ENCODE data around the gene SF1.

Gene SF1

DNA sequence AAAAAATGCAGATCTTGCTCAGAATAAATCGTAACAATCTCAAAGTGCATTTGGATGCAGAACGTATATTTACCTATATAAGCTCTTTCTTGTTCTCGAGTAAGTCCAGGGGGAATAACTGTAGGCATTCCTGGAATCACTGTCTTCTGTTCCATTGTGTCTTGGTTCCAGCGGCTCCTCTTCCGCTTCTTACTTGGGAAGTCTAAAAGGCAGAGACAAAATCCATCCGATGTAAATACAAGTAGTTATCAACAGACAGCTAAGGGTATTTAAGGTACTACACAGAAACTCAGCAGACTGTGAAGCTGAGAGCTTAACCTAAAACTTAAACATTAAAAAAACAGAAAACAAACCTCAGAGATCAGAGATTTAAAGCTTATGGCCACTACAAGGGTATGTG, 1.9 kb downstream of the SF1 start:
- CTCF ChIA-PET = interaction anchor here (0.9 kb wide), 1 partner anchor 16 kb away, joined by 4 read pairs; the partner anchor contains the start of gene PYGM
- POLR2A ChIA-PET = interaction anchor here (0.9 to 1.6 kb wide), 3 partner anchors 13 to 29 kb away, joined by 3 to 5 read pairs (median 3); no protein-coding TSS in a partner anchor
- TF ChIP-seq CTBP1 (IDR thresholded peaks at IDR 0.05; ENCODE audit: borderline replicate concordance) (no peak), SUZ12 (IDR thresholded peaks at IDR 0.05) (no peak), ZNF384 (IDR thresholded peaks at IDR 0.05) (no peak), HDGF (IDR thresholded peaks at IDR 0.05; ENCODE audit: borderline replicate concordance) (no peak), ARNT (IDR thresholded peaks at IDR 0.05) (no peak), L3MBTL2 (conservative IDR thresholded peaks at IDR 0.05) (no peak), FOXA1 (IDR thresholded peaks at IDR 0.05) (no peak), TARDBP (IDR thresholded peaks at IDR 0.05) (no peak), SP1 (IDR thresholded peaks at IDR 0.05) (no peak), NFRKB (IDR thresholded peaks at IDR 0.05) (no peak)
- TF ChIP-seq, protein P1, sequence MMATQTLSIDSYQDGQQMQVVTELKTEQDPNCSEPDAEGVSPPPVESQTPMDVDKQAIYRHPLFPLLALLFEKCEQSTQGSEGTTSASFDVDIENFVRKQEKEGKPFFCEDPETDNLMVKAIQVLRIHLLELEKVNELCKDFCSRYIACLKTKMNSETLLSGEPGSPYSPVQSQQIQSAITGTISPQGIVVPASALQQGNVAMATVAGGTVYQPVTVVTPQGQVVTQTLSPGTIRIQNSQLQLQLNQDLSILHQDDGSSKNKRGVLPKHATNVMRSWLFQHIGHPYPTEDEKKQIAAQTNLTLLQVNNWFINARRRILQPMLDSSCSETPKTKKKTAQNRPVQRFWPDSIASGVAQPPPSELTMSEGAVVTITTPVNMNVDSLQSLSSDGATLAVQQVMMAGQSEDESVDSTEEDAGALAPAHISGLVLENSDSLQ (IDR thresholded peaks at IDR 0.05) = no peak

DNA sequence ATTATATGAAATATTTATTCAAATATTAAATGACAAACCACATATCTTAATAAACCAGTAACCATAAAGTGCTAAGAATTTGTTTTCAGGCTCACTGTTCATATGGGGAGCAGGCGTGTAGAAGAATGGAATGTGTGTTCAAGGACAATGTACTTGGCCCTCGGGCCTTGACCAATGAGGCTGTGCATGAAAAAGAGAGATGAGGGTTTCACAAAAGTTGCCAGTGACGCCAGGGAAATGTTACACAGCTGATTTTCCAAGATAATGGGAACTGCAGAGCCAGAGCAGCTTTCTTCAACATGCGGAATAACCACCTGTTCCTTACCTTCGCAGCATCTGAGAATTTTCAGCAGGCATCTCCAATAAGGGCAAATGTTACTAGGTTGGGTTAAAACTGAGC, 4.2 kb downstream of the SF1 start:
- DNase-seq (ENCODE audit: extremely low spot score) = no peak
- ChIA-PET CTCF (no interaction called here), POLR2A (no interaction called here)
- no peak for TF ChIP-seq ELF4 (IDR thresholded peaks at IDR 0.05)
- no peak for TF ChIP-seq TARDBP (IDR thresholded peaks at IDR 0.05)
- TF ChIP-seq L3MBTL2 (conservative IDR thresholded peaks at IDR 0.05) = no peak
- no peak for TF ChIP-seq SP1 (IDR thresholded peaks at IDR 0.05)
- no peak for TF ChIP-seq ZNF384 (IDR thresholded peaks at IDR 0.05)
- no peak for TF ChIP-seq NFRKB (IDR thresholded peaks at IDR 0.05)
- TF ChIP-seq FOXA1 (IDR thresholded peaks at IDR 0.05) = no peak
- TF ChIP-seq SUZ12 (IDR thresholded peaks at IDR 0.05) = no peak
- TF ChIP-seq FOXK2 (IDR thresholded peaks at IDR 0.05) = no peak
- TF ChIP-seq BHLHE40 (IDR thresholded peaks at IDR 0.05; ENCODE audit: borderline replicate concordance) = no peak
- TF ChIP-seq, protein P1 (IDR thresholded peaks at IDR 0.05) = no peak
- no peak for TF ChIP-seq LEF1 (IDR thresholded peaks at IDR 0.05; ENCODE audit: borderline replicate concordance)
- no peak for TF ChIP-seq HDGF (IDR thresholded peaks at IDR 0.05; ENCODE audit: borderline replicate concordance)
- TF ChIP-seq CTBP1 (IDR thresholded peaks at IDR 0.05; ENCODE audit: borderline replicate concordance) = no peak
- TF ChIP-seq ARNT (IDR thresholded peaks at IDR 0.05) = no peak
- TF ChIP-seq FOXM1 (IDR thresholded peaks at IDR 0.05; ENCODE audit: borderline replicate concordance) = no peak

More for the DNA sequence above, 1.9 kb downstream of the SF1 start:
- DNase-seq (ENCODE audit: extremely low spot score) = no peak

DNA sequence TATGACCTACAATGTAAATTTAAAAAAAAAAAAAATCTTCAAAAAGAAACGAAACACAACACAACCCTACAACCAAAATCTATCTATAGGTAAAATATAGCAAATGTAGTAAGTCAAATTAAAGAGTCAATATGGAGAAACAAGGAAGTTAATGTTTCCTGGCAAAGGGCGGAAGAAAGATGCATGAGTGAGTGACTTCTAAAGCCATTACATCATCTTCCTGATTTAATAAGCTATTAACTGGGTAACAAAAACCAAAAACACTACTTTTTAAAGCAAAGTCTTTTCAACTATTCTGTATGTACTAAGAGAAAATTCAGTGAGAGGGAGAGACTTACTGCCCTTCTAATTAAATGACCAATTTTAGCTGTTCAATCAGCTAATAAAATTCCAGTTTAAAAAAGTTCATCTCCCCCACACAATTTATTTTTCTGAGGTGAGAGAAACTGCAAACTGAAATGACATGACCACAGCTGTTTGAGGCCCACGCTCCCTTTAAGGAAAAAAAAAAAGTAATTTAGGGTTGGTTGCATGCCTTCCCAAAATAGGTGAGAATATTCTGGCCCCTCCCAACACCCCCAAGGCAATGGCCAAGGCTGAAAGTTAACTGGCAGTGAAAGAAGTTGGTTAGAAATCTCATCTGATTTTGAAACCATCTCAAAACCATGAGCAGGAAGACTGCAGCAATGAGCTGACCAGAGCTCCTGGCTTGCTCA, 5.9 kb downstream of the SF1 start:
- no peak for TF ChIP-seq NFRKB (IDR thresholded peaks at IDR 0.05)
- TF ChIP-seq SP1 (IDR thresholded peaks at IDR 0.05) = no peak
- TF ChIP-seq L3MBTL2 (conservative IDR thresholded peaks at IDR 0.05) = no peak
- TF ChIP-seq ARNT (IDR thresholded peaks at IDR 0.05) = no peak
- TF ChIP-seq ZNF384 (IDR thresholded peaks at IDR 0.05) = no peak
- TF ChIP-seq SUZ12 (IDR thresholded peaks at IDR 0.05) = no peak
- no peak for TF ChIP-seq FOXA1 (IDR thresholded peaks at IDR 0.05)
- TF ChIP-seq CTBP1 (IDR thresholded peaks at IDR 0.05; ENCODE audit: borderline replicate concordance) = no peak
- TF ChIP-seq BHLHE40 (IDR thresholded peaks at IDR 0.05; ENCODE audit: borderline replicate concordance) = no peak
- CTCF ChIA-PET = interaction anchor here (0.6 to 0.7 kb wide), 2 partner anchors 231 to 242 kb away, joined by 3 to 7 read pairs; partner anchors contain the start of gene ARL2
- no peak for DNase-seq (ENCODE audit: extremely low spot score)
- POLR2A ChIA-PET = no interaction called here

DNA sequence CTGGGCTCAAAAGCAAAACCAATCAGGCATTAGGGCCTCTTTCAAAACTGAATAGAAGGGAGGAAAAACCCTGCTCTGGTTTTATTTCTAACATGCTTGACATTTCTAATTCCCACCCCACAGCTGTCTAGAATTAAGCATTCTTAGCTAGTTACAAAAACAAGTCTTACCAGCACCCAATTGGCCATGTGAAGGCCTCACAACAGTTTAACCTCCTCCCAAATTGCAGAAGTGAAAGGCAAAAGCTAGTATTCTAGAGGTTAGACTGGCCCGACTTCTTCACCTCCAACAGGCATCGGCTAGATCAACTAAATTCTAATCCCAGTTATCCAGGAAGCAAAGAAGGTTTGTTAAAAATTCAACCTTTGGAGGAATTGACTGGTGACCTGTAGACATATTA, 6.5 kb downstream of the SF1 start:
- TF ChIP-seq FOXM1 (IDR thresholded peaks at IDR 0.05; ENCODE audit: borderline replicate concordance) (no peak), ZNF384 (IDR thresholded peaks at IDR 0.05) (no peak), L3MBTL2 (conservative IDR thresholded peaks at IDR 0.05) (no peak), FOXK2 (IDR thresholded peaks at IDR 0.05) (no peak), SUZ12 (IDR thresholded peaks at IDR 0.05) (no peak), SP1 (IDR thresholded peaks at IDR 0.05) (no peak), HDGF (IDR thresholded peaks at IDR 0.05; ENCODE audit: borderline replicate concordance) (no peak), ARNT (IDR thresholded peaks at IDR 0.05) (no peak), TARDBP (IDR thresholded peaks at IDR 0.05) (no peak), ELF4 (IDR thresholded peaks at IDR 0.05) (no peak), NFRKB (IDR thresholded peaks at IDR 0.05) (no peak), FOXA1 (IDR thresholded peaks at IDR 0.05) (no peak), CTBP1 (IDR thresholded peaks at IDR 0.05; ENCODE audit: borderline replicate concordance) (no peak)
- TF ChIP-seq, protein P1 (IDR thresholded peaks at IDR 0.05) = no peak
- ChIA-PET CTCF (interaction anchor here (0.6 kb wide), 1 partner anchor 242 kb away, joined by 3 read pairs; the partner anchor contains the start of gene ARL2), POLR2A (no interaction called here)
- no peak for DNase-seq (ENCODE audit: extremely low spot score)

DNA sequence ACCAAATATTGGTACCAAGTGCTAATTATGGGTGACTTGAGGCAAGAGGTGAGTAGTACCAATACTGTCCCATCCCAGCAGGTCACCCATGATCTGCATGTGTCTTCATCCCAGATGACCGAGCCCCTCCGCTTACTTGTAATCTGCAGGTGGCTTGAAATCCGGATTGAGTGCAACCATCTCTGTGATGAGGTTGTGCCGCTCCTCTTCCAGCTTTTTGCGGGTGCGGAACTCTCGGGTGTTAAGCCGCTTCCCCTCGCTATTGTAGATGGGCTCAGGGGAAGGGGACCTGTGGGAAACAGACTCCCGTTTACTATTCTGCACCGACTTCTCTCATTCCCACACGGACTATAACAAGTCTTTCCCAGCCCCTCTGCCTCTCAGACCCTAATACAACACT, 8.2 kb downstream of the SF1 start:
- no peak for DNase-seq (ENCODE audit: extremely low spot score)
- TF ChIP-seq SP1 (IDR thresholded peaks at IDR 0.05) = no peak
- TF ChIP-seq BHLHE40 (IDR thresholded peaks at IDR 0.05; ENCODE audit: borderline replicate concordance) = no peak
- no peak for TF ChIP-seq ZNF384 (IDR thresholded peaks at IDR 0.05)
- TF ChIP-seq NFRKB (IDR thresholded peaks at IDR 0.05) = no peak
- no peak for TF ChIP-seq ELF4 (IDR thresholded peaks at IDR 0.05)
- no peak for TF ChIP-seq LEF1 (IDR thresholded peaks at IDR 0.05; ENCODE audit: borderline replicate concordance)
- no peak for TF ChIP-seq ARNT (IDR thresholded peaks at IDR 0.05)
- TF ChIP-seq FOXM1 (IDR thresholded peaks at IDR 0.05; ENCODE audit: borderline replicate concordance) = no peak
- TF ChIP-seq HDGF (IDR thresholded peaks at IDR 0.05; ENCODE audit: borderline replicate concordance) = no peak
- TF ChIP-seq SUZ12 (IDR thresholded peaks at IDR 0.05) = no peak
- no peak for TF ChIP-seq L3MBTL2 (conservative IDR thresholded peaks at IDR 0.05)
- TF ChIP-seq FOXK2 (IDR thresholded peaks at IDR 0.05) = no peak
- TF ChIP-seq CTBP1 (IDR thresholded peaks at IDR 0.05; ENCODE audit: borderline replicate concordance) = no peak
- TF ChIP-seq FOXA1 (IDR thresholded peaks at IDR 0.05) = no peak
- TF ChIP-seq, protein P1 (IDR thresholded peaks at IDR 0.05) = no peak
- no peak for TF ChIP-seq TARDBP (IDR thresholded peaks at IDR 0.05)
- ChIA-PET CTCF (no interaction called here), POLR2A (interaction anchor here (1.0 kb wide), 1 partner anchor 8 kb away, joined by 4 read pairs; no protein-coding TSS in a partner anchor)
